Left ventricle myocardium inferior (tissue), 1 donor: ENCODE data around the gene PTS. TPM values are rescaled to one million over a fixed set of nuclear protein-coding genes. Genes with fewer than 3 reads are reported as not detected.

Source experiments
- DNase-seq: peaks from one replicate; pipeline ENCODE4 v3.0.0-alpha.2; 2020
- H3K27ac ChIP-seq: fragments of 200-600 bp; replicated peaks from 2 replicates; pipeline ENCODE4 v1.8.0; 2021
- H3K27me3 ChIP-seq: fragments of 200-600 bp; 2 replicates; pipeline ENCODE4 v1.8.0; 2021; ENCODE audit warnings: low read depth
- H3K36me3 ChIP-seq: fragments of 200-600 bp; 2 replicates; pipeline ENCODE4 v1.8.0; 2021
- H3K4me1 ChIP-seq: fragments of 200-600 bp; 2 replicates; pipeline ENCODE4 v1.8.0; 2021
- H3K4me3 ChIP-seq: fragments of 200-600 bp; 2 replicates; pipeline ENCODE4 v1.8.0; 2021; ENCODE audit warnings: mild to moderate bottlenecking, moderate library complexity
- H3K9me3 ChIP-seq: fragments of 200-600 bp; replicated peaks from 2 replicates; pipeline ENCODE4 v1.8.0; 2021
- intact Hi-C: fragments of 100-400 bp; cut with micrococcal nuclease; formaldehyde crosslinking; loops from one replicate; pipeline ENCODE4 v1.11.0; 2022
- total RNA-seq: library from RNA; stranded (reverse); fragmentation: NEBNext Ultra II Directional; extraction: Animal tissue kit (Norgen Biotek cat#: 25700); gene quantifications from one replicate; pipeline ENCODE4 v1.2.1, GENCODE V29; 2021
- TF ChIP-seq, protein P1 (sequence below): fragments of 200-600 bp; IDR thresholded peaks from 2 replicates; pipeline ENCODE4 v1.8.0; 2021; ENCODE audit warnings: antibody characterized with exemption, mild to moderate bottlenecking, borderline replicate concordance
- donor health status: DM: no; HTN: yes; CAD: no; lungs with severe emphysema.

PTS gene
- total RNA-seq, 1 donor from 2014 or later, result 27.0 TPM

DNA sequence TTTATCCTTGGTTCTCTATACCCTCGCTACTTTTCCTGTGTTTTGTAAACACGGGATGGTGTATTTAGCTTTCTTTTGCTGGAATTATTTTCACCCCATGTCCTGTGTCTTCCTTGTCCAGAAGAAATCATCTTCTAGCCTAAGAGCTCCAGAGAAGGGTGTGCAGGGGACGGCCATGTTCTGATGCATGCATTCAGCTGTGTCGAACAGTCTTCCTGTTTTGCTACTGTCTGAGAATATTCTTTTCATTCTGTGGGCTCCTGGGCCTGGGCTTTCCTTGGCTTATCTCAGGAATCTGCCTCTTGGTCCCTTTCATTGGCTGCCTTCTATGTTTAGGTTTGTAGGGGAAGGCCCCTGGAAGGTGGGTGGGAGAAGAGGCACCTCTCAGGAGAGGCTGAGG lies 45.0 kb downstream of the PTS start:
- no peak for DNase-seq
- Histone ChIP-seq H3K36me3 (no peaks in the 10 kb centered on the region), H3K9me3 (no peaks in the 10 kb centered on the region), H3K27ac (no peak overlapping the region), H3K4me1 (peaks cover 12% of the 10 kb centered on the region), H3K4me3 (no peak overlapping the region), H3K27me3 (no peaks in the 10 kb centered on the region)
- intact Hi-C loops, result no loop called here
- TF ChIP-seq, protein P1, sequence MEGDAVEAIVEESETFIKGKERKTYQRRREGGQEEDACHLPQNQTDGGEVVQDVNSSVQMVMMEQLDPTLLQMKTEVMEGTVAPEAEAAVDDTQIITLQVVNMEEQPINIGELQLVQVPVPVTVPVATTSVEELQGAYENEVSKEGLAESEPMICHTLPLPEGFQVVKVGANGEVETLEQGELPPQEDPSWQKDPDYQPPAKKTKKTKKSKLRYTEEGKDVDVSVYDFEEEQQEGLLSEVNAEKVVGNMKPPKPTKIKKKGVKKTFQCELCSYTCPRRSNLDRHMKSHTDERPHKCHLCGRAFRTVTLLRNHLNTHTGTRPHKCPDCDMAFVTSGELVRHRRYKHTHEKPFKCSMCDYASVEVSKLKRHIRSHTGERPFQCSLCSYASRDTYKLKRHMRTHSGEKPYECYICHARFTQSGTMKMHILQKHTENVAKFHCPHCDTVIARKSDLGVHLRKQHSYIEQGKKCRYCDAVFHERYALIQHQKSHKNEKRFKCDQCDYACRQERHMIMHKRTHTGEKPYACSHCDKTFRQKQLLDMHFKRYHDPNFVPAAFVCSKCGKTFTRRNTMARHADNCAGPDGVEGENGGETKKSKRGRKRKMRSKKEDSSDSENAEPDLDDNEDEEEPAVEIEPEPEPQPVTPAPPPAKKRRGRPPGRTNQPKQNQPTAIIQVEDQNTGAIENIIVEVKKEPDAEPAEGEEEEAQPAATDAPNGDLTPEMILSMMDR, result no peak

DNA sequence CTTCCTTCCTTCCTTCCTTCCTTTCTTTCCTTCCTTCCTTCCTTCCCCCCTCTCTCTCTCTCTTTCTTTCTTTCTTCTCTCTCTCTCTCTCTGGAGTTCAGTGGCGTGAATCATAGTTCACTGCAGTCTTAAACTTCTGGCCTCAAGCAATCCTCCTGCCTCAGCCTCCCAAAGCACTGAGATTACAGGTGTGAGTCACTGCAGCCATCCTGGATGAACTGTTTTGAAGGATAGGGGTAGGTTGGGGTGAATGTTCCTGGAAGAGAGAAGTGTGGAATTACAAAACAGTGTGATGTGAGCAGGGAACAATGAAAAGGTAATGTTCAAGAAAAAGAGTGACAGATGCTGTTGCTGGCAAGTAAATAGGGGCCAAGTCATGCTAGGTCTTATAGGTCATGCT lies 46.8 kb downstream of the PTS start:
- Histone ChIP-seq H3K4me3 (no peak overlapping the region), H3K9me3 (no peaks in the 10 kb centered on the region), H3K27ac (no peak overlapping the region), H3K36me3 (no peaks in the 10 kb centered on the region), H3K27me3 (no peaks in the 10 kb centered on the region), H3K4me1 (no peaks in the 10 kb centered on the region)
- intact Hi-C loops, result no loop called here
- TF ChIP-seq, protein P1, result no peak
- DNase-seq, result no peak

DNA sequence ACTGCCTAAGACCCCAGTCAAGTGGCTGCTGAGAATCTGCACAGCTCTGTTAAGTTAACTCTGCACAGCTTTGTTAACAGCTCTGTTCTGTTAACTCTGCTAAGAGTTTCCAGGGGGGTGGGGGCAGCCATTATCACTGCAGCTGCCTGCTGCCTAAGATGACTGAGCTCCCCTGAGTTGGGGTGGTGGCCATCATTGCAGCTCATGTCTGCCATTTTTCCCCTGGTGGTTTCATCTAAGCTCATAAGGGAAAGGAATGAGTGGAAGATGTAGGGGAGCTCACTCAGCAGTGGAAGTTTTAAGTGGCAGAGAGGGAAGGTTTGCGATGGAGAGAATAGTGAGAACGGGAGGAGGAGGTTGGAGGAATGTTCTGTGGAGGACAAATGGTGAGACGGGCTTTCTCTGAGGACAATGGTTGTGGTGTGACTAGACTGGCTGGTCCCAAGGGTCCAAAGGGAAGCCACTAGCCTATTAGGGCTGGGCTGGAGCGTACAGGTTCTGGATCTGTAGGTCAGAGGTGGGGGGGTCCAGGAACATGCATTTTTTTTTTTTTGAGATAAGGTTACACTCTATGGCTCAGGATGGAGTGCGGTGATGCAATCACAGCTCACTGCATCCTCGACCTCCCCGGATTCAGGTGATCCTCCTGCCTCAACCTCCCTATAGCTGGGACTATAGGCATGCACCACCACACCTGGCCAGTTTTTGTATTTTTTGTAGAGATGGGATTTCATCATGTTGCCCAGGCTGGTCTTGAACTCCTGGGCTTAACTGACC lies 48.0 kb downstream of the PTS start:
- TF ChIP-seq, protein P1, result no peak
- Histone ChIP-seq H3K27ac (no peak overlapping the region), H3K27me3 (no peaks in the 10 kb centered on the region), H3K4me1 (no peaks in the 10 kb centered on the region), H3K4me3 (no peak overlapping the region), H3K9me3 (no peaks in the 10 kb centered on the region), H3K36me3 (no peaks in the 10 kb centered on the region)
- DNase-seq, result no peak
- intact Hi-C loops, result no loop called here

DNA sequence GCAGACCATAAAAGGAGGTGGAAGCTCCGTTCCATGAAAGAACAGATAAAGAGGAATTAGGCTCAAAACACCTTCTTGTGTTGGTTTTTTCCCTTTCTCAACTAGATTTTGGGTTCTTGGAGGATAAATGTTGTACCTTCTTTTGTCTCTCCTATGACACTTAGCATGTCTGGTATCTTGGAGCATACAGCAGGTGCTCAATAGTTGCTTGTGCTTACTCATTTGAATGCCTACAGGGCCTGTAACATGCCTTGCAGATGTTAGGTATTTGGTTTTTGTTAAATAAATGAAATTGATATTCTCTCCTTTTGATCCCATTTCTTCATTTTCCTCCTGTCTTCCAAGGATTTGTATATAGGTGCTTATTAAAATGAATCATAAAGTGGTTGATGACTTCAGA lies 50.8 kb downstream of the PTS start:
- Histone ChIP-seq H3K4me1 (peaks cover 9% of the 10 kb centered on the region), H3K36me3 (no peaks in the 10 kb centered on the region), H3K9me3 (no peaks in the 10 kb centered on the region), H3K4me3 (no peak overlapping the region), H3K27me3 (no peaks in the 10 kb centered on the region), H3K27ac (no peak overlapping the region)
- DNase-seq, result no peak
- TF ChIP-seq, protein P1, result no peak
- intact Hi-C loops, result no loop called here

DNA sequence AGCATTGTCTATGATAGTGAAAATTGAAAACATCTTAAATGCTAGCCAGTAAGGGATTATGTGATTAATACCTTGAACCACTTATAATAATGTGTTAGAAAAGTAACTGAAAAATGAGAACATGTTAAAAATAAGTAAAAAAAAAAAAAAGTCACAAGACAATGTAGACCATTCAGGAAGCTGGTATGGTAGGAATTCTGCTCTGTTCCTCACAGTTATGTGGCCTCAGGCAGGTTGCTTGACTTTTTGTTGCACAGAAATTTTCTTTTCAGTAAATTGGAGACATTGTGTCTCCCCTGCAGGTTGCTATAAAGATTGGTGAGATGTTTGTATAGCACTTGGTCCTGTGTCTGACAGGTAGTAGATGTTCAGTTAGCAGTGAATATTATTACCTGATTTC lies 51.7 kb downstream of the PTS start:
- DNase-seq, result no peak
- H3K36me3 ChIP-seq, result no peaks in the 10 kb centered on the region
- no peaks in the 10 kb centered on the region for H3K27me3 ChIP-seq
- H3K4me3 ChIP-seq, result no peak overlapping the region
- peaks cover 9% of the 10 kb centered on the region for H3K4me1 ChIP-seq
- intact Hi-C loops, result no loop called here
- no peaks in the 10 kb centered on the region for H3K9me3 ChIP-seq
- H3K27ac ChIP-seq, result no peak overlapping the region
- TF ChIP-seq, protein P1, result no peak
